Stimulated activated CD8-positive, alpha-beta memory T cell treated with anti-CD3 and anti-CD28 coated beads, Interleukin-2, amount 100 ng/mL, for 1 hour (primary cell): ENCODE data around the gene NCR3LG1.

Source experiments
- DNase-seq, 2 donors: peaks; one replicate each; pipeline ENCODE4 v3.0.0-alpha.2; 2020; ENCODE audit warnings: low read depth in 2 of 2

NCR3LG1 gene

DNA sequence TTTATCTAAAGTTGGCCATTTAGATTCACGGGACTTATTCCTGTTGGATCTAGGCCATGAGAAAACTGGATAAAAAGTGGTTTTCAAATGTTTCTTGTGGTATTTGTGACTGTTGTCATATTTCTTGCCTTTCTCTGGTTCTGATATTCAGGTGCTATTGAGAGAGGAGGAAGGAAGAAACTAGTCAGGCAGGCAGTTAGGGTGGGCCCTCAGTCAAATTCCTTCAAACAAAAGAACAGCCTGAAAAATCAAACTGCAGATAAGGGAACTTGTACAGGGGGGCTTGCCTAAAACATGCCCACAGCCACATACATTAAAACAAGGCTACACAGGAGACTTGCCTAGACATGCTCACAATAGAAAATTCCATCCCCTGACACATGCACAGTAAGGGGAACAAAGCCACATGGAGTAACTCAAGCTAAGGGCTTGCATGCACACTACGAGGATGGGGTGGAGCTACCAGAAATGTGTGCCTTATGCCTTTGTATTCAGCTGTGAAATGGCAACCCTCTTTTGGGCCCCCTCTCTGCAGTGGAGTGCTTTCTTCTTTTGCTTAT lies 18.2 kb downstream of the NCR3LG1 start:
- DNase-seq, result no peak

DNA sequence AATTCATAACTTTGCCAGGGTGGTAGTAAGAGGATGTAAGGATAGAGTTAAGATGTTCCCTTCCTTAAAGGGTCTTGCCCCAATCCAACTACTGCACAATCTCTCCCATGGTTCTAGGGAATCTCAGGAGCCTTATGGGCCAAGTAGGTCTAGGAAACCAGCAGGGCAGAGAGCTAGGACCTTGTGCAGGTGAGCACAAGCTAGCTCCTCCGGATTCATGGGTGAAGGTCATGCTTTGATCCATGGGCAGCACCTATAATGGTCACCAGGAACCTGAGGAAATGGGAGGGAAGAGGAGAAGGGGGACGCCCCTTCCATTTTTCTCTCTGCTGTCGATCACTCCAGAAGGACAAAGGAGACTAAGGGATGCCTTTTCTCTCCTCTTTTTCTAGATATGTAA lies 20.0 kb downstream of the NCR3LG1 start:
- no peak for DNase-seq

DNA sequence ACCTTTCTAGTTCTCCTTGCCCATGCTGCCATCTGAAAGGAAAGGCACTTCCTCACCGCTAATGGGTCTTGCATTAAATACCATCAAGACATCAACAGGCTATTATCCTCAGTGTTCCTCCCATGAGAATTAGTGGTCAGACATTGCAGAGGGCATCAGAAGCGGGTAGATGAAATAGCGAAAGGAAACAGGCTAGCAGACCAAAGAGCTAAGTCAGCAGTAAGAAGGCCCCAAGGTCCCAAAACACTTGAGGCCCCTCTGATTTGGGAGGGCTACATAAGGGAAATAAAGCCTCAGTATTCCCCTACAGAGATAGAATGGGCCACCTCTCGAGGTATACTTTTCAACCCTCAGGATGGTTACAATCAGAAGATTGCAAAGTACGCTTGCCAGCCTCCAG lies 23.9 kb downstream of the NCR3LG1 start:
- no peak for DNase-seq

DNA sequence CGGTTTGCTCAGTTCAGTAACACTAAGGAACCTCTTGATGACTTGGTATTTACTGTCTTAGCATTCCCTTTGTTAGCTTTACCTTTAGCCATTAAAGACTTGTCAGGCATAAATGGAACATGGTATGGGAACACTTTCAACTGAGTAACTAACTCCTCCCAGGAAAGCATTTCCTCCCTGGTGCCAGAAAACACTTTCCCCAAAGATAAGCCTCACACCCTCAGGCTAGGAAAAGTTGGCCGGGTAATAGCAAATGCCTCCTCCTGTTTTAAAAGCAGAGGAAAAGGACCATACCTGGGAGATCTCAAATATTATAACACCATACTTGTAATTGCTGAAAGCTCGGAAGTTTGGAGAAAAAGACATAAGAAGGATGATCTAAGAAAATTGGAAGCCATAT lies 24.9 kb downstream of the NCR3LG1 start:
- no peak for DNase-seq

DNA sequence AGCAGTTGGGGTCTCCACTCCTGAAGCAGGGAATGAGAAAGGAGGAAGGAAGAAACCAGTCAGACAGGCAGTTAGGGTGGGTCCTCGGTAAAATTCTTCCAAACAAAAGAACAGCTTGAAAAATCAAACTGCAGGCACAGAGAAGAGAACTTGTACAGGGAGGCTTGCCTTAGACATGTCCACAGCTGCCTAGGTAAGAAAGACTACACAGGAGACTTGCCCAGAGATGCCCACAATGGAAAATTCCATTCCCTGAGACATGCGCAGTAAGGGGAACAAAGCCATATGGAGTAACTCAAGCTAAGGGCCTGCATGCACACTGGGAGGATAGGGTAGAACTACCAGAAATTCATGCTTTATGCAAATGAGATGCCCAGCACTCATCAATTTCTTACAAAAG lies 27.1 kb downstream of the NCR3LG1 start:
- no peak for DNase-seq

DNA sequence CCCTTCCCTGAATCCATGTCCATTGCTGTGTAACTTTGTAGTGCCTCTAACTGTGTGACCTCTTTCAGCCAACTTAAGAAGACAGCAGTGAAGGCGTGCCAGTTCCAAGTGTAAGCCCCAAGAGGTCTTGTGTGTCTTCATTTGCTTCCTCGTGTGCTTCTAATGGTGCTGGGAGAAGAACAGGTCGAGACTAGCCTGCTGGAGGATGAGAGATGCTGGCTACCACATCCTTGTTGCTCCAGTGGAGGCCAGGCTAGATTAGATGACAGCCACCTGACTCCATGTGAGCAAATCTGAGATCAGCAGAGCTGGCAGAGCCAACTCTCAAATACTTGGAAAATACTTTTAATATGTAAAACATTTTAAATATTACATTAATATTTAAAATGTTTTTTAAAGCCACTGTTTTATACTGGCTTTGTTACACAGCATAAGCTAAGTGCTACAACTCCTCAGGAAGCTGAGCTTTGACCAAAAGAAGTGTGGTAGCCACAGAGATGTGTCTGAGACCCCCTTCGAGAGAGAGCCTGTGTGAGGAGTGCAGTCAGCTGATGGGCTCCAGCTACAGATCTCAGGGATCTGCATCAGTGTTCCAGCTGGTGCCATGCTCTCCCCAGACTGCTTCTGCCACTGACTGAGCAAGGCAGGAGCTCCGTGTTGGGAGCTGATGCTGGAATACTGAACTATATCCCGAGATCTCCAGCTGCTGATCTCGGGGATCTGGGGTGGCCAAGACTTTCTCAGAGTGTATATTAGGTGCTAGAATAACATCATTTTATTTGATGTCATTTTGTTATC lies 28.0 kb downstream of the NCR3LG1 start:
- DNase-seq, result no peak

DNA sequence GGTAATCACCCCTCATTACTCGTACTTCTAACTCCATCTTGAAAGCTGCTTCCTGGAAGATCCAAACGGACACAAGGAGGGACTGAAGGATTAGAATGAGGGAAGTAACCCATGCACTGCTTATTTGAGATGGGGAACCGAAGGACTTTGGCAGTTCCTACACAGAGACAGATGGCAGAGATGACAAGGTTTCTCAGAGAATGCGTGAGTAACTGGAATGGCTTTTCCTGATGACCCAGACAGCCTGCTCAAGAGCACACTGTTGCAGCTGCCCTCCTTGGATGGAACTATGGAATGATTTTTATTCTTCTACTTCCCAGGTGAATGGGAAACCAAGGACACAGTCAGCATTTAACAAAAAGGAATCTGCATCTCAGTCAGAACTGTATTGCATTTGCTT lies 29.6 kb downstream of the NCR3LG1 start:
- DNase-seq, result no peak

DNA sequence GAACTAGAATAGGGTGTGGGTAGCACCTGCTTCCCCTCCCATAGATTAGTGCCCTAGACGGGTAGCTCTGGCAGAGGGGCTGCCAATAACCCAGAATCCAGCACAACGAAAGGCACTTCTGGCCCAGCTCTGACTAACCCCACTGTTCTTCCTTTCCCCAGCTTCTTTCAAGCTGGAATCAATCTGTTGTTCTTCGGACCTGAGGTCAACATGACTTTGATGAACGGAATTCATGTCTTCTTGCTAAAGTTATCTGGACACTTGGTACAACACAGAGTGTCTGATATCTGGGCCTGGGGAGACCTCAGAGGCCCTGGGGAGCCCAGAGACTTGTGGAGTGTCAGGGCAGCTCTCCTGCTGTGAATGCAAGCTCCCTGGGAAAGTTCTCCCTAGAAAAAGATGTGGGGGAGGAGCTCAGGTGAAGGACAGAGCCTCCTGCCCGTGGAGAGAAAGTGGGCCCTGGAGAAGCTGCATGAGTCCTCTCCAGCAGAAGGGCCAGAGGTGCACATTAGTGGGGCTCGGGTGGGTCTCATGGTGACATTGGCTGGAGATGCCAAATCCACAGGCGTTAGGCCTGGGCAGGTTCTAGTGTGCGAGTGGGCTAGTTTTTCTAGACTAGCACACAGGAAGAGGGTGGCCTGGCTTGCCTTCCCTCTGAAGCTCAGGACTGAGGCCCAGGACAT lies 30.6 kb downstream of the NCR3LG1 start:
- DNase-seq, result no peak

DNA sequence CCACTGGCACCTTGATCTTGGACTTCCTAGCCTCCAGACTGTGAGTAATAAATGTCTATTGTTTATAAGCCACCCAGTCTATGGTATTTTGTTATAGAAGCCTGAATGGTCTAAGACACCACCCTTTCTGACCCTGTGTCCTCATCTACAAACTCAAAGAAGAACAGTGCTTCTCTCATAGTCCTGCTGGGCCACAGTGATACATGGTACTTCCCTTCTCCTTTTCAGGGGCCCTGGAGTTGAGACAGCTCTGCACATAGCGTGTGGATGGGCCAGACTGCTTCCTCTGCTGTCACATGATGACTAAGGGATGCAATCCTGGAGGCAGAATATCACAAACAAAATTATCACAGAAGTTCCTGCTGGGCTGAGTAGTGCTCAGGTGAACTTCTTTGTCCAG lies 31.9 kb downstream of the NCR3LG1 start:
- no peak for DNase-seq

DNA sequence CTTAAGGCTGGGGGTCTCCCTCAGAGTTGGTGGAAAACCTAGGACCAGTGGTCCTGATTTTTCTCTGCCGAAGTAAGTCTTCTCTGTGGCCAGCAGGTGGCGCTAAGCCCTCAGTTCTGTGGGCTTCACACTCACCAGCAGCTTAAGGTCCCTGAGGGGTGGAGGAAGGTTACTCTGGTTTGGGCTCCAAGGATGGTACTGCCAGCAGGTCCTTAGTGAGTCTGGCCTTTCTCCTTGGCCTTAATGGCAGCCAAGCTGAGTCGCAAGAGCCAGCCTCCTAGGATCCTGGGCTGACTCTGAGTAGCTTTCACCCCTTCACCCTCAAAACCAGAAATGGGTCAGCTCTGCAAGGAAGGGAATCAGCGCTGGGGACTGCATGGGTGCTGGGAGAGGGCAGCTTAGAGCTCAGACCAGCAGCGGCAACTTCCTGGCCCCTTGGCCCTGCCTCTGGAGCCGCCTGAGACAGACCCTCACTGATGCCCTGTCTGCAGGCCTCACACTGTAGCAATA lies 32.5 kb downstream of the NCR3LG1 start:
- DNase-seq, result peak; percentile 49 to 65

DNA sequence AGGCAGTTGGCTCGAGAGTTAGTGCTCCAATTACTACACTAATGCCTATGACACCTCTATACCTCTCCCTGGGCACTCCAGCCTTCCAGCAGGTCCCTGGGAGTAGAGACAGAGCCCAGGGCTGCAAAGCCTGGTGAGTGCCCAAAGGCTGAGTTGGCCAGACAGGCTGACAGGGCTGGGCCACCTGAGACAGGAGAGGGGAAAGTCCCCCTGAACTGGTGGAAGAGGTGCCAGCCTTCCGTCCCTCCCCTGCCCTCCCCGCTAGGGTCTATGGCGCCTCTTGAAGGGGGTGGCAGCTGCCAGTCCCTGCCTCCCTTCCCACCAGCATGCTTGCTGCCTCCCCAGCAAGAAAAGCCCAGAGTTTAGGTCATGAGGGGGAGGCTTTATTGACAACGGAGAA lies 33.9 kb downstream of the NCR3LG1 start:
- no peak for DNase-seq

DNA sequence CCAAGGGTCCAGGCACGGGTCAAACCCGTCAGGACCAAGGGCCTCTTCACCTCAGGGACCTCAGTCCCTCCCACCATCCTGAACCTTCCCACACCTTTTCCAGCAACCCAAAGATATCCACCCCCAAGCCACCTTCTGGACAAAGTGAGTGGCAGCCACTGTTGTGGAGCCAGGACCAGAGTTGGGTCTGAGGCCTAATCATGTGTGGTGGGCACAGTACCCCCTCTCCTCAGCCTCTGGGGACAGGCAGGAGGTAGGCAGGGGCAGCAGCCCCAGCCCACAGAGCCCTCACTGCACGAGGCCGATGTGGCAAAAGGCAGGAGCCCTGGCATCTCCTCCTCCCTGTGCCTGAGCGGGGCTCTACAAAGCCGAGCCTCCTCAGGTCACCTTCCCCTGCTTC lies 34.3 kb downstream of the NCR3LG1 start:
- DNase-seq, result no peak

DNA sequence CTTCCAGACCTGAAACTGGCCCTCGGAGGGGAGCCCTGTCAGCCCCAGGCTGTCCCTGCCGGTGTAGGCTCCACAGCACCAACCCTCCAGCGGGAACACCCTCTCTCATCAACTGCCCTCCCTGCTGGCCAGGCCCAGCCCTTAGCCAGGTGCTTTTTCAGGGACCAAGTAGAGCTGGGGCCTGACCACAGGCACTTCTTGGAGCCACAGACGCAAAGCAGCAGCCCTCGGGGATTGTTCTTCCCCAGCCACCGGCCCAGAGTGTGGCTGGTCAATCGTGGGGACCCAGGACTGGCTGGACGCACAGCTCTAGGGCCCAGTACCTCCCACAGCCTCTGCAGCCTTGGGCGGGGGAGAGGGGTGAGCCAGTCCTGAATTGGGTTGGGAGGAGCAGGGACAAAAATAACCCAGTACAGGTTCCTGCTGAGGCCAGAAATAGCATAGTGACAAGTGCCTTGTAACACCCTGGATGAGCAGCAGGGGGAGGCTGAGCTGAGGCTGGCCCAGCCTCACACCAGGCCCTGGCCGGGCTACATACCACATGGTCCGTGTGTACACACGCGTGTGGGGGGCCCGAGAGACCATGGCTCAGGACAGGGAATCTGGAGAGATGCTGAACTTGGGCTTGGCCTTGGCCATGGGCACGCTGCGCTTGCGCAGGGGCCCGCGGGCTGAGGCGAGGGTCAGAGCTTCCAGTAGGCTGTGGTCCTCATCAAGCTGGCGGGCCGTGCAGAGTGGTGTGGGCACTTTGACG lies 34.9 kb downstream of the NCR3LG1 start:
- DNase-seq, result no peak

DNA sequence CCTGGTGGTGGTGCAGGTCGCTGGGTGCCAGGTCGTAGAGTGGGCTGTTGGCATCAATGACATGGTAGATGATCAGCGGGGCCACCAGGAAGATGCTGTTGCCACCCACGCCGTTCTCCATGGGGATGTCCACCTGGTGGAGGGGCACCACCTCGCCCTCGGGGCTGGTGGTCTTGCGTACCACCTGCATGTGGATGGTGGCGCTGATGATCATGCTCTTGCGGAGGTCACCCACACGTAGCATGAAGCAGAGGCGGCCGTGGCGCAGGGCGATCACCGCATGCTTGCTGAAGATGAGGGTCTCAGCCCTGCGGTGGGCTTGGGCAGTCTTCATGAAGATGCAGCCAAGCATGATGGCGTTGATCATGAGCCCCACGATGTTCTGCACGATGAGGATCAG lies 35.7 kb downstream of the NCR3LG1 start:
- DNase-seq, result no peak

DNA sequence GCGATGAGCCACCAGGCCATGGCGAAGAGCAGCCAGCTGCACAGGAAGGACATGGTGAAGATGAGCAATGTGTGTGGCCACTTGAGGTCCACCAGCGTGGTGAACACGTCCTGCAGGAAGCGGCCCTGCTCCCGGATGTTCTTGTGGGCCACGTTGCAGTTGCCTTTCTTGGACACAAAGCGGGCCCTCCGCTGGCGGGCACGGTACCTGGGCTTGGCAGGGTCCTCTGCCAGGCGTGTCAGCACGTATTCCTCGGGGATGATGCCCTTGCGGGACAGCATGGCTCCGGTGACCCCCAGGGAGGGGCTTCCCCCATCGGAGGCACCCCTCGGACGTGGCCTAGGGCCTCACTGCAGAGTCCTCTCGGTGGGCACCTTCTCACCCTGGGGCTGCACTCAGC lies 36.2 kb downstream of the NCR3LG1 start:
- no peak for DNase-seq

DNA sequence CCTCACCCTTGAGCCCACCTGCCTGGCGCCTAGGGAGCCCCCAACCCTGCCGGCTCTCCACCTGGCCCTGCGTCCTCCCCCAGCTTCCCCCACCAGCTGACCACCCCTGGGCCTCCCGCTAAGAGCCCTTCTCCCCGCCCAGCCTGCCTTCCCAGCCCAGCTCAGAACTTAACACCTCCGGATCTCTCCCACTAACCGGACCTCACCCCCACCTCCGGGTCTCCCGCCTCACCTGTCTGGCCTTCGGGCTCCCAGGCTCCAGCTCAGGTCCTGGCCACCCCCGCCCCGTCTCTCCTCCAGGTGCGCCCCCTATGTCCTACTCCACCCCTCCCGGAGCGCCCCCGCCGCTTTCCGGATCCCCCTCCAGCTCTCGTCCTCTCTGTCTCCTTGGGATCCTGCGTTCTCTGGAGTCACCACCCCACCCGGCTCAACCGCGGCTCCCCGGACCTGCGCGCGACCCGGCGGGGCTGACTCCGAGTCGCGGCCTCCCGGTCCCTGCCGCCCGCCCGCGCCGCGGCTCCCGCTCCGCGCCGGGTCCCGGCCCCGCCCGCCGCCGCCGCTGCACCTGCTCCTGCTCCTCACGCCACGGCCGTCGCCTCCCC lies 37.1 kb downstream of the NCR3LG1 start, which contains the start of gene KCNJ11:
TSS of gene KCNJ11 (minus strand) at position 51 of the 602 bp plus-strand sequence. CDS start 568 bp downstream, outside the sequence.
- no peak for DNase-seq

DNA sequence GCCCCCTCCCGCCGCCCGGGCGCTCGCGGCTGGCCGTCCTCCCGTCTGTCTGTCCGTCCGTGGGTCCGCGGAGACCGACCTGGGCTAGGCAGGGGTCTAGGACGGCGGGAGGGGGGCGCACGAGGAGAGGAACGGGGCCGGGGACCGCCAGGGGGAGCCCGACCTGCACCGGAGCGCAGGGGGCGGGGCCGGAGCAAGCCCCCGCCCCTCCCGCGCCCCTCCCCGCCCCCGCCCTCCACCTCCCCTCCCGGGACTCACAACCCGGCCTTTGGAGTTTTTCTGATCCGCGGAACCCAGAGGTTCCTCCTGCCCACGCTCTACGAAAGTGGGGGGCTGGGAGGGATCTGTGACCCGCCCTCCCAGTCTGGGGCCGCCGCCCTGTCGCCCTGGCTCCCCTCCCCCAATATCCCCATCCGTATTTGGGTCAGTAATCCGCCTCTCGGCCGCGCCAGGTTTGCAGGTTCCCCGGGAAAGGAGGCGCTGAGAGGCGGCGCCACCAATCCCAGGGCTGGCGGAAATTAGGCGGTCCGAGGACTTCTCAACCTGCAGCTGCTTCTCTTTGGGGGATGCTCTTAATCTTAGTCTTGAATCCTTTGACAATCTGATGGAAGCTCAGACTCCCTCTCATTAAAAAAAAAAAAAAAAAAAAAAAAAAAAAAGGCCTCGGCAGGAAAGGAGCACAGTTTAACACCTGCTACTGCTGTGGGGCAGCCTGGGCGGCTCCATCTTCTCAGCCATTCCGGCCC lies 37.8 kb downstream of the NCR3LG1 start:
- peak; percentile 63 to 75 for DNase-seq

DNA sequence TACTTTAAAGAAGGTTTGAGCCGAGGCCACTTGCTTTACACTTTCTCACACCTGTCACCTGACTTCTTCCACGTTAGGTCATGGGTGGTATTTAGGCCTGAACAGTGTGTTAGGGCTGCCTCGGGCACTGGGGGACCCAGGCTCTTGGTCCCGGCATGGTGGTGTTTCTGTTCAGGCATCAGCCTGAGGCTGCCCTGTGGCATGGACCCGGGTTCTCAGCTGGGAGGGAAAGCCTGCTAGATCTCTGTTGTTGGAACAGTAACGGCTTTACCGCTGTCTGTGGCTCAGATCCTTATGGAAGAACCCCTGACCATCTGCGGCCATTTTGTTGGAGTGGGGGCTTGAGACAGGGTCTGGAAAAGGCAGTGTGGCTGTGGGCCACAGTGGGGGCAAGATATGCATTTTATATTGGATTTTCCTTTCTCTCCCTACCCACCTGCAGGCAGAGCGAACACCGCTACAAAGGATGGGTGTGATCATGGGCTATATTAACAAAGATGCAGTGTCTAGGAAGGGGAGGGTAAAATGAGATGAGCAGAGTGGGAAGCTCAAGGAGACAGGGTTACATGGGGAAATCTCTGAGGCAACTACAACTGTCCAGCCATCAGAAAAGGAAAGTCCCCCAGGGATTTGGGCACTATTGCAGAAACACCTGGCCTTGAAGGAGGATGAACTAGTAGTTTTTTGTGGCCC lies 38.5 kb downstream of the NCR3LG1 start:
- DNase-seq, result no peak

DNA sequence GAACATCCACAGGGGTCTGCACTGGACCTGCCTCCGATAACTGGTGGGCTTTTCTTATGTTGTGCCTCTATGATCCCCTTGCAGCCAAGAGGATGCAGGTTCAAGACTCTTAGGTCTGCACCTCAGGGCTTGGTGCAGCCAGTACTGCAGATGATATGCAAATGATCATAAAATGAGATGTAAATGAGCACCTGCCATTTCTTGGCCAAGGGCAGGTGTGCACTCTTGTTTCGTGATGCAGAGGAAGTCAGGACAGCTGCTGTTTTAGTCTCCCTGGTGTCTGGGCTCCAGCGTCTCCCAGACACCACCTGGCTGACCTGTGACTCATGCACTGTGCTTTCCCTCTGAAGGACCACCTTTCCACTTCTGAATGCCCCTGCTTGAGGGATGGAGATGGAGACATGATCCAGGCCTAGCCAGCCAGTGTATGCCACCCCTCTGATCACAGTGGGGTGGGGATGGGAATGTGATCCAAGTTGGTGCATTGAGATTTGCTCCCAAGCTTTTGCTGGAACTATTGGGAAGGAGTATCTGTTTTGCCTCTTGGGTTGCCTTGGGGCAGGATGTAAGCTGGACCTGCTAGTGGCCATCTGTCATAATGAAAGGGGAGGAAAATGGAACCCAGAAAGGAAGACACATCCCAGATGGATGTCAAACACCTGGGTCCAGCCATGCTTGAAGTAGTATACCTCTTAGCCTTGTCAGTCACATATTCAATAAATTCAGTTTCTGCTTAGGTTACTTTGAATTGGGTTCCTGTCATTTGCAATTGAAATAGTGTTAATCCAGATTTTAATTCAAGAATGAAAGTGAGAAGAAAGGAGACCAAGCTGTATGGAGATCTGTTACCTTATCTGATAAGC lies 40.1 kb downstream of the NCR3LG1 start:
- DNase-seq, result no peak
